8988T (cell line): Measurements from ENCODE around the gene AFTPH.

ENCODE experiments used
- DNase-seq: peaks from one replicate; pipeline ENCODE4 v3.0.0; 2011

AFTPH gene

GRCh38 chr2:64595397-64596176, 71.5 kb downstream of the AFTPH start:
- DNase-seq = no peak

GRCh38 chr2:64598226-64598625, 74.1 kb downstream of the AFTPH start:
- DNase-seq = no peak

- DNase-seq = no peak
Measured at GRCh38 chr2:64599469-64599868, 75.3 kb downstream of the AFTPH start.

GRCh38 chr2:64601034-64601754, 77.1 kb downstream of the AFTPH start:
- no peak for DNase-seq

- DNase-seq = no peak
Measured at GRCh38 chr2:64601785-64602391, 77.8 kb downstream of the AFTPH start.

- DNase-seq = no peak
Measured at GRCh38 chr2:64602436-64602835, 78.3 kb downstream of the AFTPH start.

- no peak for DNase-seq
Measured at GRCh38 chr2:64604155-64604554, 80.0 kb downstream of the AFTPH start.

GRCh38 chr2:64605026-64605471, 80.9 kb downstream of the AFTPH start:
- DNase-seq = no peak

GRCh38 chr2:64605991-64606478, 81.9 kb downstream of the AFTPH start:
- no peak for DNase-seq

GRCh38 chr2:64606479-64607363, 82.6 kb downstream of the AFTPH start:
- DNase-seq = no peak

GRCh38 chr2:64607381-64608304, 83.5 kb downstream of the AFTPH start:
- DNase-seq = no peak

GRCh38 chr2:64608867-64609226, 84.7 kb downstream of the AFTPH start:
- no peak for DNase-seq

GRCh38 chr2:64609227-64609941, 85.3 kb downstream of the AFTPH start:
- DNase-seq = peak; percentile 86

GRCh38 chr2:64609942-64610281, 85.8 kb downstream of the AFTPH start:
- no peak for DNase-seq

- no peak for DNase-seq
Measured at GRCh38 chr2:64610316-64610855, 86.3 kb downstream of the AFTPH start.

GRCh38 chr2:64612575-64613195, 88.6 kb downstream of the AFTPH start:
- DNase-seq = no peak

GRCh38 chr2:64613276-64613675, 89.1 kb downstream of the AFTPH start:
- DNase-seq = no peak

GRCh38 chr2:64615192-64615763, 91.2 kb downstream of the AFTPH start:
- DNase-seq = no peak

GRCh38 chr2:64615844-64616536, 91.9 kb downstream of the AFTPH start:
- DNase-seq = no peak
